GM19468 (cell line): ENCODE data around the gene PAEP.
"Not testable (repeated sequence)": the region's sequence is repeated elsewhere in the genome, so short reads cannot be mapped to it uniquely, and the experiment has no call there.

ENCODE experiments used
- ATAC-seq: cut with Tn5 transposase; IDR thresholded peaks from one replicate; pipeline ENCODE4 v1.9.1; 2021; ENCODE audit warnings: mild to moderate bottlenecking, moderate library complexity, moderate number of reproducible peaks; ENCODE audit not compliant: unreplicated experiment; ENCODE audit errors: extremely low read depth

The PAEP gene

GRCh38 chr9:135549478-135550343, 11.8 kb upstream of the PAEP start:
- ATAC-seq = not testable (repeated sequence)

GRCh38 chr9:135550344-135550918, 11.1 kb upstream of the PAEP start:
- ATAC-seq = no peak

- no peak for ATAC-seq
Observed at GRCh38 chr9:135551031-135551430, 10.5 kb upstream of the PAEP start.

GRCh38 chr9:135551456-135551855, 10.1 kb upstream of the PAEP start:
- no peak for ATAC-seq

GRCh38 chr9:135552021-135552697, 9.4 kb upstream of the PAEP start:
- ATAC-seq = no peak

GRCh38 chr9:135552698-135553171, 8.8 kb upstream of the PAEP start:
- no peak for ATAC-seq

- no peak for ATAC-seq
Observed at GRCh38 chr9:135554718-135555117, 6.8 kb upstream of the PAEP start.

- ATAC-seq = no peak
Observed at GRCh38 chr9:135555203-135555602, 6.4 kb upstream of the PAEP start.

GRCh38 chr9:135555910-135556309, 5.6 kb upstream of the PAEP start:
- ATAC-seq = no peak

- ATAC-seq = no peak
Observed at GRCh38 chr9:135559606-135560005, 1.9 kb upstream of the PAEP start.

GRCh38 chr9:135562235-135562745, 734 bp downstream of the PAEP start:
- no peak for ATAC-seq

GRCh38 chr9:135563039-135563476, 1.5 kb downstream of the PAEP start:
- ATAC-seq = no peak

GRCh38 chr9:135563858-135564257, 2.3 kb downstream of the PAEP start:
- no peak for ATAC-seq

- ATAC-seq = no peak
Observed at GRCh38 chr9:135565141-135565628, 3.6 kb downstream of the PAEP start.

GRCh38 chr9:135565636-135566035, 4.1 kb downstream of the PAEP start:
- ATAC-seq = no peak

GRCh38 chr9:135566552-135566951, 5.0 kb downstream of the PAEP start:
- no peak for ATAC-seq

GRCh38 chr9:135567311-135567710, 5.8 kb downstream of the PAEP start:
- no peak for ATAC-seq

- ATAC-seq = no peak
Observed at GRCh38 chr9:135568026-135568425, 6.5 kb downstream of the PAEP start.

GRCh38 chr9:135570456-135570855, 8.9 kb downstream of the PAEP start:
- ATAC-seq = no peak

GRCh38 chr9:135572233-135572632, 10.7 kb downstream of the PAEP start:
- no peak for ATAC-seq

- ATAC-seq = no peak
Observed at GRCh38 chr9:135573124-135573523, 11.6 kb downstream of the PAEP start.
